Measurements from ENCODE around the gene RABAC1.
"Not testable (repeated sequence)": the region's sequence is repeated elsewhere in the genome, so short reads cannot be mapped to it uniquely, and the experiment has no call there.

RABAC1 gene

DNA sequence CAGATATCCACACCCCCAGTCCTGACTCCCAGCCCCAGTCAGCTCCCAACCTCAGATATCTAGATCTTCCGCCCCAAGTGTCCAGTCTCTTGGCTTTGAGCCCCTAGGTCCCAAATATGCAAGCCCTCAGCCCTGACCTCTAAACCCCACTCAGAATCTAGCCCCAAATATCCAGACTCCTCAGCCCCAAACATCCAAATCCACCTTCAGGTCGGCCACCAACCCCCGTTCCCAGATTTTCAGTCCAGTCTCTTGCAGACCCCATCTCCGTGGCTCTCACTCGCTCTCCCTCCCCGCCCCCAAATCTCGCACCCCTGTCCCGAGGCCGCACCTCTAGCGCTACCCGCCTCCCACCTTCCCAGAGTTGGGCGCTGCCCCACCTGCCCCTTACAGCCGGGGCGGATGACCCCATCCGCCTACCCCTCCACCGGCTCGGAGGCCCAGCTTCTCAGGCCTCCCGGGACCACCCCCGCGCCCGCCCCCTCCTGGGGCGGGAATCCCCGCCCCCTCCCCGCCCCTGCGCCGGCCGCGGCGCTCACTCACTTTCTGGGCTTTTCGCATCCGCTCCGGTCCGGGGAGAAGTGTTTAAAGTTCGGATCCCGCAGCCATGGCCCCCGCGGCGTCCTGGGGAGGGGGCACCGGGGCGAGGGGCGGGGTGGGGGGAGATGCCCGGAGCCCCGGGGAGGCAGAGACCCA lies 31.5 kb downstream of the RABAC1 start:
- FAIRE-seq: no peak

DNA sequence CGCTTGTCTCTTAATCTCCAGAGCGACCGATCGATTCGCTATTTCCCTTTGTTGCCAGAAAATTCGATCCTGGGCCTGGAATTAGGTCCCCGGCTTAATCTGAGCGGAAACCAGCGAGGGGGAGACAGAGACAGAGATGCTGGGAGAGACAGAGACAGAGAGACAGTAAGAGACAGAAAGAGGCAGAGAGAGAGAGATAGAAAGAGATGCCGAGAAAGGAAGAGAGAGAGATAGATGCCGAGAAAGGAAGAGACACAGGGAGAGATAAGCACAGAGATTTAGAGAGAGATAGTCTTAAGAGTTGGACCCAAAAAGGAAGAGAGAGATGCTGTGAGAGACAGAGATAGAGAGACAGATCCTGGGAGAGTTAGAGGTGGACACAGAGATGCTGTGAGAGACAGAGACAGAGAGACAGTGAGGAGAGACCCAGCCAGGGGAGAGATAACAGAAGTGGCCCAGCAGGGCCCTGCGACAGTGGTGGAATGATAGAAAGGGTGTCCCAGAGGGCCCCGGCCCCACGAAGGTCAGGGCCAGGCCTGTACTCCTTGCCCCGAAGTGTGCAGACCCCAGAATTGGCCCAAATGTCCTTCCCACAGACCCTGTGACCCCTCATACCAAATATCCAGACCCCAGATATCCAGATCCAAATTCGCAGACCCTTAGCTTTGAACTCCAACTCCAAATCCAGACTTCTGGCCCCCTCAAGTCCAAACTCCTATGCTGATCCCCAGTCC lies 32.2 kb downstream of the RABAC1 start:
- FAIRE-seq: no peak

DNA sequence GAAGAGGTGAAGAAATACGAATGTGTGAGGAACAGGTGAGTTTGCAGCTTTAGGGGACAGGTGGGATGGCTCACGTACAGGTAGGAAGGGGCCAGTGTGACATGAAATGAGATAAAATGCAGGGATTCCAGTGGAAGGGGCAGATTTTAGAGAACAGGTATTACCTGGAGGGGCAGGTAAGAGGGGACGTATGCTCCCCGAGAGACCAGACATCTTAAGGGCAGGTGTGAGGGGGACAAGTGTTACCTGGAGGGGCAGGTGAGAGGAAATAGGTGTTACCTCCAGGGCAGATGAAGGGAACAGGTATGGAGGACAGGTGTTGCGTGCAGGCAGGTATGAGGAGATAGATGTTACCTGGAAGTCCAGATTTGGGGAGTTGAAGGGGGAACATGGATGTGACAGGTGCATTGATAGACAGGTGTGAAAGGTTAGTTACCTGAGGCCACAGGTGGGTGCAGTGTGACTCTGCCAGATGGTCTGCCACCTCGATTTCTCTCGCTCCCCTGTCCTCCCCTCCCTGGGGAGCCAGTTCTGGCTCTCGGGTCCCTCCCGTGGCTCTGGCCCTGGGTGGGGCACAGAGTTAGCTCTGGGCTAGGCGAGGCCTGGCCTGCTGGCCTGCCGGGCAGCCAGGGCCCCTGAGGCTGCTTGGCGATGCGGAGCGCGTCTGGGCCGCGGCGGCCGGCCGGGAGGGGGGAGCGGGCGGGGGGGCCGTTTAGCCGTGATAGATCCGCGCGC lies 32.9 kb downstream of the RABAC1 start:
- no peak for FAIRE-seq

DNA sequence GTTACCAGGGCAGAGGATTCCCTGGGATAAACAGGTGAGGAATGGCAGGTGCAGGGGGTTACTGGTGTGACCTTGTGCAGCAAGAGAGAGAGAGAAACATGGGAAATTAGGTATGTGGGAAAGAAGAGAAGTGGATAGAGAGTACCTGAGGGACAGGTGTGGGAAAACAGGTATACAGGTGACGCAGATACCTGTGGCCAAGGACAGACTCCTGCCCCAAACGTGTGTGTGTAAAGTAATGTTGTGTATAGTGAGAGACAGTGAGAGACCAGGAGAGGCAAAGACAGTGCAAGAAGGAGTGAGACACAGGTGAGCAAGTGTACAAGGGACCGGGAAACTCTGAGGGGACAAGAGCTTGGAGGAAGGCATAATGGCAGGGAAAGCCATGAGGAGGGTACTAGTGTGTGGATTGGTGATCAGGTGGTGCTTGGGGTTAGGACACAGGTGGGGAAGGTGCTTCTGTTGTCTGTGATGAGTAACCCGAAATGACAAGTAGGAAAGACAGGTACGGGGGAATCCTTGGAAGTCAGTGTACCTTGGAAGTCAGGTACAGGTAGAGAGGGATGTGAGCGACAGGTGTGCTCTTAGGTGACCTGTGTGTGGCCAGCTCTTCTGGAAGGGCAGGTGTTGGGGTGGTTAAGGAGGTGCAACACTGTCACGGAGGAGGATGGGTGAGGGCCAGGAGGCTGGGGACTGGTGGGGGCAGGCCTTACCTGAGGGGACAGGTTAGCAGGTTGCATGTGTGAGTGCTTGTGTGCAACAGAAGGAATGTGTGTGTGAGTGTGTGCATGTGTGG lies 33.7 kb downstream of the RABAC1 start:
- no peak for FAIRE-seq

DNA sequence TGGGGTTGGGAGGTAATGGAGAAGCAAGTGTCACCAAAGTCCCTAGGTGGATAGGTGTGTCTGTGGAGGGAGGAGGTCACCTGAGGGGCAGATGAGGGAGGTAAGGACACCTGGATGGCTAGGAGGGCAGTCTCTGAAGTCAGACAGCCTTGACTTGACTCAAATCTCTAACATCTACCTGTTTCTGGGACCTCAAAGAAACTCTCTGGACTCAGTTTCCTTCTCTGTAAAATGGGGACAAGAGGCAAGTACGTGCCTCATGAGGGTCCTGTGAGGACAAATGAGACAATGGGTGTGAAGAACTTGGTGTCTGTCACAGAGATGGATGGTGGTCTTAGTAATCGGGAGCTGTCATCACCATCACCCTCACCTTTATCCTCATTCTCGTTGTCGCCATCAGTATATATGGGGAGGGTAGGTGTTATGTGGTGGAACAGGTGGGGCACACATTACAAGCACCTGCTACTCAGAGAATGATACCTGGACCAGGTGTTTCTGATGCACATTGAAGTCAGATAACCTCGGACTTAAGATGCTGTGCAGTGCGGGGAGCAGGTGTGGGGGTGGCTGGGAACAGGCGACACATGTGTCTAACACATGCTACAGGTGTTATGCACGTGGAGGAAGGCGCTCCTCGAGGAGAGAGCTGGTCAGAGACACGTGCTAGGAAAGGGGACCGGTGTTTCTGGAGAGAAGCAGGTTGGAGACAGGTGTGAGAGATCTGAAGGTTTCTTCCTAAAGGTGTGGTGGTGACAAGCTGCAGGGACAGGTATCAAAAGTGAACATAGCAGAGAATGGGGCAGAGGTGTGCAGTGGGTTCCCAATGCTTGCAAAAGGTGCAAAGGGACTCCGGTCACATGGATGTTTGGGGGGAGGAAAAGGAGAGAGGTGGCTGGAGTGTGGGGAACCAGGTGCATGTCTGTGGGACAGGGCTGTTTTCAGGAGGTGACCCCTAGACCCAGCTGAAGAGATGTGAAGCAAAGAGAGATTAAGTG lies 34.7 kb downstream of the RABAC1 start:
- FAIRE-seq: no peak

DNA sequence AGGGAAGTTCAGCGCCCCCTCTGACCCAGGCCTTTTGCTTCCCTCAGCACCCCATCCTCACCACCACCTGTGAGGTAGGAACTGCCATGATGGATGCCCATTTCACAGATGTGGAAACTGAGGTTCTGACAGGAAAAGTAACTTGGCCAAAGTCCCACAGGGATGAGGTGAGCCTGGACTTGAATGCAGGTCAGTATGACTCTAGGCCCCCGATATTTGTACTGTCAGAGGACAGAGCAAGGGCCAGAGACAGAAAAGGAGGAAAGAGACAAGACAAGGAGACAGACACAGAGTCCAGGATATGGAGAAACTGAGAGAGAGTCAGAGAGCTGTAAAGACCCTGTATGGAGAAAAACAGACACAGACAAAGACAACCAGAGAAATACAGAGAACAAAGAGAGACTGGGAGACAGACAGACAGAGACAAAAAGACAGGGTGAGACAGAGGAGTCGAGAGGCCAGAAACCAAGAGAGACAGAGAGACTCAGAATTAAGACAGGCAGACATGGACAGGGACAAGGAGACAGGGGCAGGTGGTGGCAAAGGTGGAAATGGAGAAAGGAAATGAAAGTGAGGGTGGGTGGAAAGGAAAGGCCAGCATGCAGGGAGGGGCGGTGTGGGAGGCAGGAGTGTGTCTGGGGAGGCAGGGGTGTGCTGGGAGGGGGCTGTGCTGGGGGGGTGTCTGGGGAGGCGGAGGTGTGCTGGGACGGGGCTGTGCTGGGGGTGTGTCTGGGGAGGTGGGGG lies 35.9 kb downstream of the RABAC1 start:
- no peak for FAIRE-seq

DNA sequence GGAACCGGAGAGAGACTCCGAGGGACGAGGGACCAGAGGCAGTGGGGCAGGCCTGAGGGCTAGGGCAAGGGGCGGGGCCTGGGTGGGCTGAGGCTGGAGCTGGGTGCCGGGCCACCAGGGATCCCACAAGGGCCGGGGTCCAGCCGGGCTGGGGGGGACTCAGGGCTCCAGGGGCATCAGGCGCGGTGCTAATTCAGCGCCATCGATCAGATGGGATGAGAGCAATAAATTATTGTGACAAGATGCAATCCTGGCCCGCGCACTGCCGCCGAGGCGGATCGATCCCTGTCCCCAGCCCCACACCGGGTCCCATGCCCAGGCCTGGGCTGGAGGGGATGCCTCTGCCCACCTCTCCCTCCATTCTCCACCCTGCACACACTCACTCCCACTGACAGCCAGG lies 36.5 kb downstream of the RABAC1 start:
- FAIRE-seq: no peak

DNA sequence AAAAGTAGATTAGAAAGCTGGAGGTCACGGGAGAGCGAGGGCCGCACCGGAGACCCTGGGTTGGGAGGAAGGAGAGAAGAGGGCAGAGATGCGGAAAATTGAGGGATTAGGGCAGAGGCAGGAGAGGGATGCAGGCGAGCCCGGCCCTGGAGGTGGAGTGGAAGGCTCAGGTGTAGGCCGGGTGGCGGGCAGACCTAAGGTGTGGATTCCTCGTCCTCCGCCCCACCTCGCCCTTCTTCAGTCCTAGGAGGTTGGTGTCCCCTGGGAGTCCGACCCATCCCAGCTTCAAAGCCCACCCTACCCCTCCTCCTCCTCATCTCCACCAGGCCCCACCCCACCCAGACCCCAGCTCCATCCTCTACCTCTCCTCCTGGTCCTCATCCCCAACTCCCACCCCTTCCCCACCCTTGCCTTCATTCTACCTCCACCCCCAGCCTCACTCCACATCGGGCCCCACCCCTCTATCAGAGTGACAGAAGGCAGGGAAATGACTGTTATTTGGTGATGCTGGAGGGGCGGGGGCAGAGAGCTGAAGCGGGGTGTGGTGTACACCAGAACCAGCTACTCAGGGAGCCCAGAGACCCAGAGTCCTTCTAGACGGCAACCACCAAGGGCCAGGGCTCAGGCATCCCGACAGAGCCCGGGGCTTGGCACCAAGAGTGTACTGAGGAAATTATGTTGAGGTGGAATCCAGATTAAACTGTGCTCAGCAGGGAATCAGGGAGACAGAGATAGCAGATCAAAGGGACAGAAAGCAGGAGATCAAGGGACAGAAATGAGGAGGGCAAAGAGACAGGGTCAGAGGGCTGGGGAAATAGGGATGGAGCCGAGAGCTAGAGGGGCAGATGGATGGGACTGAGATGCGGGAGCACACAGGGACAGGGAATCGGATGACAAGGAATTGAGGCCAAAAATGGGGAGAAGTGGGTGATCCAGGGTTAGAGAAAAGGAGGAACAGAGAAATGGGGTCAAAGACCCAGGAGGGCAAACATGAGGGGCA lies 37.2 kb downstream of the RABAC1 start:
- FAIRE-seq: no peak

DNA sequence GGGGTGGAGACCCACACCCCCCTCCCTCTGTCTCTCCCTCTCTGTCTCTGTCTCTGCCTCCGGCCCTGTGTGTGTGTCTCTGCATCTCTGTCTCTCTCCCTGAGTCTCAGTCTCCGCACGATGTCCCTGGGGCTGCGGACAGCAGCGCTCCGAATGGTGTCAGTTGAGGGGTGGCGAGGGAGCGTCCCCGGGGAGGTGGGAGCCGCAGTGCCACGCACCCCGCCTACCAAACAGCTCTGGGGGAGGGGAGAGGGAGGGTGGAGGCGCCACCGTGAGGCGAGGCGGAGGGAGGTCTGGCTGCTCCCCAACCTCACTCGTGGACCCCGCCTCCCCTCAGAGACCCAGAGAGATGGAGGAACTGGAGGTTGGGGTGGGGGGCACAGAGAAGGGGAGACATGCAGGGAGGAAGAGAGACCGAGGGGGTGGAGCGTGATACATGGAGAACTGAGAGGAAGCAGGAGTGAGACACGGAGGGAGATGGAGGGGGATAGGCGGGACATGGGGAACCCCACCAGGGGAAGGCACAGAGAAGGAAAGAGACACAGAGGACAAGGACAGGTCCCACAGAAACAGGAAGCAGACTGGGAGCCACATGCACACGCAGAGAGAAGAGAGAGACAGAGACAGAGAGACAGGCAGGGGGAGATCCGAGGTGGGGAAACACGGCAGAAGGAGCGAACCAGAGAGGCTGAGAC lies 38.1 kb downstream of the RABAC1 start:
- no peak for FAIRE-seq

DNA sequence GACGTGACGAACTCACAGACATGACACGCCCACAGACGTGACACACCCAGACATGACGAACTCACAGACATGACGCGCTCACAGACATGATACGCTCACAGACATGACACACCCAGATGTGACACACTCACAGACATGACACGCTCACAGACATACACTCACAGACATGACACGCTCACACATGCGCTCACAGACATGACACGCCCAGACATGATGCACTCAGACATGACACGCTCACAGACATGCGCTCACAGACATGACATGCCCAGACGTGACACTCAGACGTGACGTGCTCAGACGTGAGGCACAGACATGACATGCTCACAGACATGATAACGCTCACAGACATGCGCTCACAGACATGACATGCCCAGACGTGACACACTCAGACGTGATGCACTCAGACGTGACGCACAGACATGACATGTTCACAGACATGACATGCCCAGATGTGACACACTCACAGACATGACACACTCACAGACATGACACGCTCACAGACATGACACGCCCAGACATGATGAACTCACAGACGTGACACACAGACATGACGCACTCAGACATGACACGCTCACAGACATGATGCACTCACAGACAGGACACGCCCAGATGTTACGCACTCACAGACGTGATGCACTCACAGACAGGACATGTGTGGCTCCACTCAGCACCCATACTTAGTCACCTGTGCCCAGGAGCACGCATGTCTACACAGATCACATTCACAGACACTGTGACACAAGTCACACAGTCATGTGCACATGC lies 39.0 kb downstream of the RABAC1 start:
- FAIRE-seq: no peak

DNA sequence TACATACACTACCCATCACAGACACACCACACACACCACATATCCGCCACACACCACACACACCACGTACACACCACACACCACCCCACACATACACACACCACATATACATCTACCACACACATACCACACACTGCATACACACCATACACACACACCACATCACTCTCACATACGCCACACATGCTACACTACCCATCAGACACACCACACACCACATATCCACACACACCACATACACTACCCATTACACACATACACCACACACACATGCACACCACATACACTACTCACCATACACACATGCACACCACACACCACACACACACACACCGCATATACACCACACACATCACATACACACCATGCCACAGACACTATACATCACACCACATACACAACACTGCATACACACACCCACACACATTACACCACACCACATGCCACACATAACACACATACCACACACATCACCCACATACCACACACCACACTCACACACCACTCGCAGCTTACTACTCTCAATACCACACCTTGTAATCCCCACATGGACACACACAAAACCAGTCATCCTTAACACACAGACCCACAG lies 40.4 kb downstream of the RABAC1 start:
- FAIRE-seq: no peak

DNA sequence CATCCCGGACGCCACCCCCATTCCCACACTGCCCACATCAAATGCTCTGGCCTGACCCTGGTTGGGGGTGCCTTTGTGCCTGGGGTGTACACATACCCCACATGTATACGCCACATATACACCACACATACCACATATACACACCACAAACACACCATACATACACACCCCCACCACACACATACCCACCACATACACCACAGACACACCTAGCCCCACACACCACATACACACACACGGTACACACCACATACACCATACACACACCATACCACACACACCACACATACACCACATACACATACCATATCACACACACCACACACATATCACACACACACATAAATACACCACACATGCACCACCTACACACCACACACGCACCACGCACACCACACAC lies 41.0 kb downstream of the RABAC1 start:
- no peak for FAIRE-seq

DNA sequence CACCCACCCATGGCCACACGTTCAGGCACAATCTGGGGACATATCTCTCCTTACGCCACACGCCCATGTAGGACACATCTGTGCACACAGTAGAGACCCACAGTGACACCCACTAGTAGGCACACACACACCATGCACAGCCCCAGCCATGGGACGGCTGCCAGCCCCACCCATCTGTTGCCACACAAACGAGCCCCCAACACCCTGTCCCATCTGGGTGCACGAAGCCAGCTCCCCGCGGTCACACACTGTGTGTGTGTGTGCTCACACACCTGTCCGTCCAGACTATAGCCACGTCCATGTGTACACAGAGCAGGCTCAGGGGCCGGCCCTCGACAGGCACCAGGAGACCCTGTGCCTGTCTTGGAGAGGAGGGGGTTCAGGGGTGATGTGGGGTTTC lies 41.4 kb downstream of the RABAC1 start:
- FAIRE-seq: no peak

DNA sequence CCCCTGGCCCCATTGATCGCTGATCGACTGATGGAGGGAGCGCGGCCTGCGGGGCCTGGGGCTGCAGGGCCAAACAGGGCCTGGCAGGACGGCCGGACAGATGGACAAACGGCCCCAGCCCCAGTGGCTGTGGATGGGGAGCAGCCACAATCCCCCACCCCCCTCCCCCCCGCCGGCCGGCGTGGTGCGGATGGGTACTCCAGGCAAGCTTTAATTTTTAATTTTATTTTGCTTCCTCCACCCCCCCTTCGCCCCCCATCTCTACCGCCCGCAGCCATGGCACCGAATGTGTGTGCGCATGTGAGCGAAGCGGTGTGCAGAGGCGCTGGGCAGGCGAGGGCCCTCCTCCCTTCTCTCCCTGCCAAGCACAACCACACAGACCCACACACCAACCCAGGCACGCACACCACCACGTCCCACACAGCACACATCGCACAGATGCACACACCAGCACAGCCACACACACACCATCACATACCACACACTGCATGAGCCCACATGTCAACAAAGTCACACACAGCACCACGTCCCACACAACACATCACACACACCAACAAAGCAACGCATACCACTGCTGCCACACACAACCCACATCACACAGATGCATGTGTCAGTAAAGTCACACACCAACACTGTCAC lies 43.2 kb downstream of the RABAC1 start:
- no peak for FAIRE-seq

DNA sequence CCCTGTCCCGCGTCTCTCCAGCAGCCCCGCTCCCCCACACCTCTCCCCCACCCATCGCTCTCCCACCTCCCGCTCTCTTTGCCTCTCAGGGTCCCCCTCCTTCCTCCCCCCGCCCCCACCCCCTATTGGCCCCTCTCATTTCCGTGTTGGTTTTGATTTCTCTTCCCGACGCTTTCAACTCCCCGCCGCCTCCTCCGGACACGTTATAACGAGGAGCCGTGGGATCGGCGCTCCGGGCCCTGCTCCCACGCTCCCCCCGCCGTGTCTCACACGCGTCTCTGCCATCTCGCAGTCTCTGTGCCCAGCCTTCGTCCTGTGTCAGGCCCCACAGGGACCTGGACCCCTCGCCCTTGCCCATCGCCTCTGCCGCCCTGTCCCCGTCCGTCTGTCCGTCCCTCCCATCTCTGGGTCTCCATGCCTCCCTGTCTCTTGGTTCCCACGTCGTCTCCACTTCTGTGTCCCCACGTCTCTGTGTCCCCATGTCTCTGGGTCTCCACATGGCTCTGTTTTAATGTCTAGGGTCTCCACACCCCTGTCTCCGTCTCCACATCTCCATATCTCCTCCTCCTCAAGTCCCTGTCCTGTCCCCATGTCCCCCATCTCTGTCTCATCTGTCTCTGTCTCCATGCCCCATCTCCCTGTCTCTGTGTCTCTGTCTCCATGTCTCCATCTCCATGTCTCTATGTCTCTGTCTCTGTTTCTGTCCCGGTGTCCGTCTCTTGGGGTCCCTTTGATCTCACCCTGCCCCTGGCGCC lies 43.9 kb downstream of the RABAC1 start:
- FAIRE-seq: no peak

DNA sequence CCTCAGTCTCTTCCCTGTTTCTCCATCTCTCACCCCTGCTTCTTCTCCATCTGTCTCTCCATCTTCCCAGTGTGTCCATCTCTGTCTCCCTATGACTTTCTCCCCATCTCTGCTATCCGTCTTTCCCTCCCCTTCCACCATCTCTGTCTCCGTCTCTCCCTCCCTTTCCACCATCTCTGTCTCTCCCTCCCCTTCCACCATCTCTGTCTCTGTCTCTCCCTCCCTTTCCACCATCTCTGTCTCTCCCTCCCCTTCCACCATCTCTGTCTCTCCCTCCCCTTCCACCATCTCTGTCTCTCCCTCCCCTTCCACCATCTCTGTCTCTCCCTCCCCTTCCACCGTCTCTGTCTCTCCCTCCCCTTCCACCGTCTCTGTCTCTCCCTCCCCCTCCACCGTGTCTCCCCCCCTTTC lies 44.7 kb downstream of the RABAC1 start:
- FAIRE-seq: not testable (repeated sequence)

Measured in colon (tissue), 2 donors.